T-helper 17 cell (primary cell): ENCODE measurements around the gene ALKBH2. TPM values are rescaled to one million over a fixed set of nuclear protein-coding genes. Genes with fewer than 3 reads are reported as not detected.

Experiments
- ATAC-seq: fragments of 150-1000 bp; cut with Tn5 transposase; 2 replicates; pipeline ENCODE4 v1.10.0; 2021; ENCODE audit warnings: mild to moderate bottlenecking, moderate library complexity
- DNase-seq, 3 donors: peaks; one replicate each; pipeline versions ENCODE4 v3.0.0 to v3.0.0-alpha.2; 2020 to 2021
- H3K9me3 ChIP-seq: one replicate; pipeline ENCODE4 v1.7.0; 2013; ENCODE audit warnings: low read length, mild to moderate bottlenecking; ENCODE audit not compliant: control insufficient read depth, poor library complexity, severe bottlenecking
- H3K27ac Mint-ChIP-seq: one replicate; pipeline ENCODE4 v1.8.0; 2022; ENCODE audit warnings: mild to moderate bottlenecking, moderate library complexity, mixed read lengths
- H3K27me3 Mint-ChIP-seq: one replicate; pipeline ENCODE4 v1.8.0; 2022; ENCODE audit warnings: mixed read lengths
- H3K36me3 Mint-ChIP-seq: one replicate; pipeline ENCODE4 v1.8.0; 2022; ENCODE audit warnings: low read depth, mixed read lengths
- H3K4me1 Mint-ChIP-seq: one replicate; pipeline ENCODE4 v1.8.0; 2022; ENCODE audit warnings: mild to moderate bottlenecking, mixed read lengths
- H3K4me3 Mint-ChIP-seq: one replicate; pipeline ENCODE4 v1.8.0; 2022; ENCODE audit warnings: mild to moderate bottlenecking, moderate library complexity, mixed read lengths
- total RNA-seq, 4 donors: library from RNA in 2 of 4; stranded (reverse) in 2 of 4; gene quantifications; one replicate each; pipeline ENCODE4 v1.2.3 and lab custom pipeline; 2022 to 2026

The ALKBH2 gene
- total RNA-seq (1 to 10 TPM; 6.5 to 9.4 TPM), total RNA-seq (lab: John Stamatoyannopoulos, UW) (7.8 to 19.6 reads per million in 2 donors)

DNA sequence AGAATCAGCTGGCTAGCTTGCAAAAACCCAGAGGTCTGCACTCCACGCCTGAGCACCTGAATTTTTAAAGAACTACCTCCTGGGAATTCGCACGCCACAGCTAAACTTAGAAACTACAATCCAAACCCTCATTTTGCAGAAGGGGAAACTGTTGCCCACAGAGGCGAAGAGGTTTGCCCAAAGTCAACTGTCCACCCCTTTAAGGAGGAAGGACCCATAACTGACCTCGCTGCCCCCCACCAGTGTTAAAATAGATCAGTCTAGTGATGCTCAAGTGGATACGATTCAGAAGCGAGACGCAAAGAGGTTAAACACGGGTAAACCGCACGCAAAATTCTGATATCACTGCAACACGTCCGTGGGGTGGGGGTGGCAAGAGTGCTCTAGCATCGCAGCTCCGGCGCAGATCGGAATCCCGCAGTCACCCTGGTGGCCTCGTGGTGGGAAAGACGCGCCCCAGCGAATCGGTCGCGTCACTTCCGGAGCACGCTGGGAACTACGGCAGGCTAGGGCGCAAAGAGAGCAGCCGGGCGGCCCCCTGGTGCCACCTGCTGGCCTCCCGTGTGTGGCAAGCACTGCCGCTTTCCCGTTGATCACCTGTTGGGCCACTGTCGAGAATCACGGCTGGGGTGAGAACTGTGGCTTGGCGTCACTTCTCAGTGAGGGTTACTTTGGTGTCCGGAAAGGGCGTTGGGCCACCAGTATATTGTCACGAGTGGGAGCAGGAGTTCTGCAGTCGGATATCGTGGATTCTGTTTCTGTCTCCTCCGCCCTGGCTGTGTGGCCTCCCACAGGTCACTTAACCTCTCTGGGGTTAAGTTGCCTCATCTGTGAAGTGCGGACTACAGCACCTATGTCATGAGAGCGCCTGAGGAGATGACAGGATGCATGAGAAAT is at the start of gene ALKBH2:
Gene ALKBH2, minus strand, starts transcription at position 451 of the 897 bp plus-strand sequence. CDS start 686 bp downstream, outside the sequence.
- DNase-seq: peak; percentile 92
- ATAC-seq: peak; percentile 81
- peaks cover 27% of the 10 kb centered on the region for H3K4me1 Mint-ChIP-seq
- no peaks in the 10 kb centered on the region for H3K36me3 Mint-ChIP-seq
- H3K27me3 Mint-ChIP-seq: no peaks in the 10 kb centered on the region
- H3K9me3 ChIP-seq: no peaks in the 10 kb centered on the region
- peak within 1 kb of the TSS; percentile 87 for H3K4me3 Mint-ChIP-seq
- peak within 1 kb of the TSS; percentile 92 for H3K27ac Mint-ChIP-seq

DNA sequence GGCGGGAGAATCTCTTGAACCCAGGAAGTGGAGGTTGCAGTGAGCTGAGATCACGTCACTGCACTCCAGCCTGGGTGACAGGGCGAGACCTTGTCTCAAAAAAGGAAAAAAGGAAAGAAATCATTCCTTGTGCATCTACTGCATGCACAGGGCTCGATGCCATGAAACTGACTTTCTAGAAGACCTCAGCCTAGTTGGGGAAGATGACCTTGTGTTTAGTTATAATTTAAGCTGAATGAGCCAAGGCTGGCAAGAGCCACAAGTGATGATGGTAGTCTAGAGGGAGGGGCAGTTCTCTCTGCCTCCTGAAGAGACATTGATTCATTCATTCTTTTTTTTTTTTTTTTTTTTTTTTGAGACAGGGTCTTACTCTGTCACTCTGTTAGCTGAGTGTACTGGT is 47.3 kb upstream of the ALKBH2 start:
- DNase-seq (no peak), ATAC-seq (no peak)
- H3K4me1 Mint-ChIP-seq: peaks cover 8% of the 10 kb centered on the region
- no peak overlapping the region for H3K27ac Mint-ChIP-seq
- no peak overlapping the region for H3K4me3 Mint-ChIP-seq
- peaks cover 2% of the 10 kb centered on the region for H3K36me3 Mint-ChIP-seq
- no peaks in the 10 kb centered on the region for H3K9me3 ChIP-seq
- H3K27me3 Mint-ChIP-seq: no peaks in the 10 kb centered on the region

DNA sequence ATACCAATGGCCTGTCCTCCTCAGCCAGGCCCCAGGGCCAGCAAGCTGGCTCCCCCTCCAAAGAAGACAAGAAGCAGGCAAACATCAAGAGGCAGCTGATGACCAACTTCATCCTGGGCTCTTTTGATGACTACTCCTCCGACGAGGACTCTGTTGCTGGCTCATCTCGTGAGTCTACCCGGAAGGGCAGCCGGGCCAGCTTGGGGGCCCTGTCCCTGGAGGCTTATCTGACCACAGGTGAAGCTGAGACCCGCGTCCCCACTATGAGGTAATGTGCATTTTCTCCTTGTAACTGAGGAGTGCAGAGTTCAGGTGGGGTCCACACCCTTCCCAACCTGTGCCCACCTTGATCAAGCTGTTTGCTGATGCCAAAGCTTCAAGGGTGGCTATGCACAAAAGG is 46.5 kb upstream of the ALKBH2 start:
- no peak for DNase-seq
- H3K36me3 Mint-ChIP-seq: peaks cover 2% of the 10 kb centered on the region
- H3K9me3 ChIP-seq: no peaks in the 10 kb centered on the region
- peaks cover 8% of the 10 kb centered on the region for H3K4me1 Mint-ChIP-seq
- H3K27ac Mint-ChIP-seq: no peak overlapping the region
- no peak for ATAC-seq
- no peak overlapping the region for H3K4me3 Mint-ChIP-seq
- no peaks in the 10 kb centered on the region for H3K27me3 Mint-ChIP-seq

DNA sequence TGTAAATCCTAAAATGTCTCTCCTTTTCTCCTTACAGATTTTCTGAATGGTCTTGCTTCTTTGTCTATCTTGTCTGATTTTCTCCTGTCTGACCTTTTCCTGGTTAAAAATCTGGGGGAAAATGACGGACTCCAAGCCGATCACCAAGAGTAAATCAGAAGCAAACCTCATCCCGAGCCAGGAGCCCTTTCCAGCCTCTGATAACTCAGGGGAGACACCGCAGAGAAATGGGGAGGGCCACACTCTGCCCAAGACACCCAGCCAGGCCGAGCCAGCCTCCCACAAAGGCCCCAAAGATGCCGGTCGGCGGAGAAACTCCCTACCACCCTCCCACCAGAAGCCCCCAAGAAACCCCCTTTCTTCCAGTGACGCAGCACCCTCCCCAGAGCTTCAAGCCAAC is 46.1 kb upstream of the ALKBH2 start:
- ATAC-seq (no peak), DNase-seq (no peak)
- Mint-ChIP-seq H3K27ac (no peak overlapping the region), H3K36me3 (peaks cover 2% of the 10 kb centered on the region), H3K27me3 (no peaks in the 10 kb centered on the region), H3K4me3 (no peak overlapping the region), H3K4me1 (peaks cover 8% of the 10 kb centered on the region)
- H3K9me3 ChIP-seq: no peaks in the 10 kb centered on the region

DNA sequence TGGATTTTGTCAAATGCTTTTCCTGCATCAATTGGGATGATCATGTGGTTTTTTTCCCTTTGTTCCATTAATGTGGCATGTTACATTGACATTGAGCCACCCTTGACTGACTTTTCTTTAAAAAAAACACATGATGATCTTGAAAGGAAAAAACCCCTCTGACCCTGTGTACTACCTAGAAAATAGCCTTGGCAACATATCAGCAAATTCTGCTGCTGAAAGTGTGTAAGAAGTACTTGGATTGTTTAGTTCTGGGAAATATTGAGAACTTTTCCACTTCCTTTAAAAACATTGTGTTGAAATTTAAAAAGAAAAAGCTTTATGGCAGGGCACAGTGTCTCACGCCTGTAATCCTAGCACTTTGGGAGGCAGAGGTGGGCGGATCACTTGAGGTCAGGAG is 43.8 kb upstream of the ALKBH2 start:
- peaks cover 2% of the 10 kb centered on the region for H3K4me1 Mint-ChIP-seq
- peaks cover 2% of the 10 kb centered on the region for H3K36me3 Mint-ChIP-seq
- no peaks in the 10 kb centered on the region for H3K27me3 Mint-ChIP-seq
- H3K9me3 ChIP-seq: no peaks in the 10 kb centered on the region
- ATAC-seq (no peak), DNase-seq (no peak)
- no peak overlapping the region for H3K4me3 Mint-ChIP-seq
- no peak overlapping the region for H3K27ac Mint-ChIP-seq

DNA sequence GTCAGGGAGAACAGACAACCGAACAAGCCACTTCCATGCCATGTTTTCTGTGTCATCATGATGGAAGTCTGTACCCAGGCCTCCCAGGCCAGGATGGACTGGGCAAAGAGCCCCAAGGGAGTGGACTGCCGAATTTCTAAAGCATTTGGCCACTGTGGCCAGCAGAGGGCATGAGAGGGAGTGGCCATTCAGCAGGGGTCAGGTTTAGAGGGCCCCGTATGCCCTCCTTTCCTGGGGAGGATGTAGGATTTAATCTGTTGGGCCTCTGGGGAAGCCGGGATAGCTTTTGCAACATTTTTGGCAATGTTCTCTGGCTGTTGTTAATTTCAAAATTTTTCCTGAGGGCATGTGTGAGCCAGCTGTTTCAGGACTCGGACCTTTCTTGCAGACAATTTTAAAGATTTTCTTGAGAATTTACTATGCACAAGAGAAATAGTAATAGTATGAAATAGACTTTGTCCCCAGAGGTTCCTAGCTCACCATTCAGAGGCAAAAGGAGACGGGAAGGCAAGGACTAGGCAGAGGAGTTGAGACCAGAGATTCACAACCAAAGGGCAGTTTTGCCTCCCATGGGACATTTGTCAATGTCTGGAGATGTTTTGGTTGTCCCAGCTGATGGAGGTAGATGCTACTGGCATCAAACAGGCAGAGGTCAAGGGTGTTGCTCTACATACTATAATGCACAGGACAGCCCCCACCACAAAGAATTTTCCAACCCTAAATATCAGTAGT is 41.1 kb upstream of the ALKBH2 start:
- no peak for DNase-seq
- no peaks in the 10 kb centered on the region for H3K9me3 ChIP-seq
- no peak overlapping the region for H3K27ac Mint-ChIP-seq
- H3K27me3 Mint-ChIP-seq: no peaks in the 10 kb centered on the region
- no peaks in the 10 kb centered on the region for H3K4me1 Mint-ChIP-seq
- no peak overlapping the region for H3K4me3 Mint-ChIP-seq
- H3K36me3 Mint-ChIP-seq: no peaks in the 10 kb centered on the region
- no peak for ATAC-seq

DNA sequence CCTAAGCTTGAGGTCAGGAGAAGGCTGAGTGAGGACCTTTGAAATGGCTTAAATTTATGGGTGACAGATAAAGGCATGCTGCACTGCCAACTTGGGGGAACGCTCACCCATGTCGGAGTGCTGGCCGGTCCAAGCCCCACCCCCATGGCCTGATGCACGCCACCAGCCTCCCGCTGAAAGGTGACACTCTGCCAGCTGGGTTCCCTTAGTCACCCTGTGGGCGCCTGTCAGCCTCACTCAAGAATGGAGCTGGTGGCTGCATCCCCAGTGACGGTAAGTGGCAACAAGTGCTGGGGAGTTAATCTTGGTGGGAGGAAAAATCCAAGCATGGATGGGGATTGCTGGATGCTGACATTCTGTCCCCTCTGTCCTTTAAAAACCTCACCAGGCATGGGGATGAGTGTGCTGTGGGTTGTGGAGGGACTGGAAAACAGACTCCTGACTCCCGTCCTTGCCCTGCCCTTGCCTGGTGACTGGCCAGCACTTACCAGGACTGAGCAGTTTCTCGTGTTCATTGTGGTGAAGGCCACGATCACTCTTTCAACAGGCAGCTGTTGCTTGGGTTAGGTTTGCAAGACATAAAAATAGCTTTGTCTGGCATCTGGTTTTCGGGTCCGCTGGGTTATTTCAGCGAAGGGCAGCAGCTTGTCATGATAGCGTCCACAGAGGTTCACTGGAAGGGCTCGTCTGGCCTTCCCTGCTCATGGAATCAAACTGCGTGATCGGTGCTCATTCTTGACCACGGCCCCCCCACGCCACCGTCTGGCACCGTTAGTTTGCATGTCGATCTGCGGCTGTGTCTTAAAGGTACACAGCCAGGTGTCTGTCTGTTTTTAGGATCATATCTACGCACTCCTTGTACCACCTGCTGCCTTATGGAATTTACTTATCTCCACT is 38.1 kb upstream of the ALKBH2 start:
- no peaks in the 10 kb centered on the region for H3K9me3 ChIP-seq
- Mint-ChIP-seq H3K4me1 (no peaks in the 10 kb centered on the region), H3K27me3 (no peaks in the 10 kb centered on the region), H3K36me3 (no peaks in the 10 kb centered on the region), H3K4me3 (no peak overlapping the region), H3K27ac (no peak overlapping the region)
- DNase-seq: no peak
- ATAC-seq: no peak

DNA sequence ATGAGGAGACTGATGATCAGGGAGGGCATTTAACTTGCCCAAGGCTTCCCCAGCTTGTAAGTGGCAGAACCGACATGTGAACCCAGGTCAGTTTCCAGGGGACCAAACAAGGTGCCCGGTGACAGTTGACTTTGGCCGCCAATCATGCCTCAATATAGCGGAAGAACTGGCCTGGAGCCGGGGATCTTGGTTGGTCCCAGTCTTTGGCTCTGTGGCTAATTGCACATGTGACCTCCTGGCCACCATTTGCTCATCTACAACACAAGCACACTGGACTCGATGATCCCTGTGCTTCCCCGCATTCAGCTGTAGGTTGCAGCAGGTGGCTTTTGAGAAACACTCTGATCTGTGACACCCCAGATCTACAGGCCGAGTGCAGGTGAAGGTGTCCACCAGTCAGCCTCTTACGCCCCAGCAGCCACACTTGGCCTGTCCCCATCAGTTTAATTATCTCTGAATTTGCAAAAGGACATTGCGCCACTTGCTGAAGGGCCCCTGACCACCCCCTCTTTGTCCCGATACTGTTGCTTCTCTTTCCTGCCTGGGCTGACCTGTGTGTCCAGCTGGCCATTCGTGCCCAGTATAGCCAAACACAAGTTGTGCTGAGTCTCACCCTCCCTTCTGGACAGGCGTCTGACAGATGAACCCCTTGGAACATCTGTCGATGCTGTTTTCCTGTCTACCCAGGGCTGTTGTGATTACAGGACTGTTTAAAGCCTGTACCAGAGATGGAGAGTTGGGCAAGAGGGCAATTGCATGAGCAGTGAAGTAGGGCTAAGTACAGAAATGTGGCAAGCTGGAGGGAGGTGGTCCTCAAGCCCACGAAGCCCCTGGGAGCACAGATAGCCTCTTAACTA is 37.3 kb upstream of the ALKBH2 start:
- no peaks in the 10 kb centered on the region for H3K9me3 ChIP-seq
- no peaks in the 10 kb centered on the region for H3K4me1 Mint-ChIP-seq
- H3K36me3 Mint-ChIP-seq: no peaks in the 10 kb centered on the region
- no peak overlapping the region for H3K4me3 Mint-ChIP-seq
- DNase-seq (no peak), ATAC-seq (no peak)
- no peak overlapping the region for H3K27ac Mint-ChIP-seq
- H3K27me3 Mint-ChIP-seq: no peaks in the 10 kb centered on the region

DNA sequence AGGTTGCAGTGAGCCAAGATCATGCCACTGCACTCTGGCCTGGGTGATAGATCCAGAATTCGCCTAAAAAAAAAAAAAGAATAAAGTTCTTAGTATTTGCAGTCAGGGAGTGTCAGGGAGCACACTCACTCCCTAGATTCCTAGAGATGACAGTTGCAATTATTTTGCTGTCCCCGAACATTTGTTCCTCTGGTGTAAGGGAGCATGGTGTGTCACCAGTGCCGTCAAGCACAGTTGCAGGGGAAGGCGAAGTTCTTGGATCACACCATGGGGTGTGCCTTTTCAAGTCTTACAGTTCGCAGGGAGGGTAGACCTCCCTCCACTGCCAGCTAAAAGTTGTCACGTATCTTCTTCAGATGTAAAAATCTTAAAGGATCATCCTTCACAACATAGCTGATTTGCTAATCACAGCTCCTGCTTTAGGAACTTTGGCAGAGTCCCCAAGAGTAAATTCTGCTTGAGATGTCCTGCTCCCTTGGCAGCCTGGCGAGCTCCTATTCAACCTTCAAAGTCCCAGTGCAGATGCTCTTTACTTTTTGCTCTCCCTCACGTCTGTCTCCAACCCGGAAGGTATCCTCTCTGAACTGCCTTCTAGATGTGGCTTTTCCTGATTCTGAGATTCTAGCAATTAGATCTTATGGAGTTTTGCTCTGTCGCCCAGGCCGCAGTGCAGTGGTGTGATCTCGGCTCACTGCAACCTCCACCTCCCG is 34.4 kb upstream of the ALKBH2 start:
- no peak for ATAC-seq
- H3K9me3 ChIP-seq: no peaks in the 10 kb centered on the region
- H3K4me1 Mint-ChIP-seq: peaks cover 6% of the 10 kb centered on the region
- no peak for DNase-seq
- H3K27ac Mint-ChIP-seq: no peak overlapping the region
- no peaks in the 10 kb centered on the region for H3K36me3 Mint-ChIP-seq
- no peak overlapping the region for H3K4me3 Mint-ChIP-seq
- H3K27me3 Mint-ChIP-seq: no peaks in the 10 kb centered on the region

DNA sequence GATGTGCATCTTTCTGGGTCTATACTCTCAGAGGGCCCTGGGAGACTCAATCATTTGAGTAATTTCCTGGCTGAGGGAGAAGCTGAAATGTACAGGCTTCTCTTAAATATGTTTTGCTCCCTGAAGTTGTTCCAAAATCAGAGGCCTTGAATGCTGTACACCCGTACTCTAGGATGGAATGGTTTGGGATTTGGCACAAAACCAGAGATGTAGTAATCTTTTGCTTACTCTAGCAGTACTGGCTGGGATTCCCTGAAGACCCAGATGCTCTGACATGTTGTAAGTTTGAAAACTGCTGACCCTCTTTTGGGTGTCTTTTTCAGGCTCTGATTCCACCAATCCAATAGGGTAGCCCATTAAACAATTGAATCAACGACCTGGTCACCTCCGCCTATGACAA is 33.5 kb upstream of the ALKBH2 start:
- no peaks in the 10 kb centered on the region for H3K36me3 Mint-ChIP-seq
- ATAC-seq (no peak), DNase-seq (no peak)
- H3K4me1 Mint-ChIP-seq: peaks cover 6% of the 10 kb centered on the region
- H3K4me3 Mint-ChIP-seq: no peak overlapping the region
- H3K27ac Mint-ChIP-seq: no peak overlapping the region
- no peaks in the 10 kb centered on the region for H3K9me3 ChIP-seq
- H3K27me3 Mint-ChIP-seq: no peaks in the 10 kb centered on the region

DNA sequence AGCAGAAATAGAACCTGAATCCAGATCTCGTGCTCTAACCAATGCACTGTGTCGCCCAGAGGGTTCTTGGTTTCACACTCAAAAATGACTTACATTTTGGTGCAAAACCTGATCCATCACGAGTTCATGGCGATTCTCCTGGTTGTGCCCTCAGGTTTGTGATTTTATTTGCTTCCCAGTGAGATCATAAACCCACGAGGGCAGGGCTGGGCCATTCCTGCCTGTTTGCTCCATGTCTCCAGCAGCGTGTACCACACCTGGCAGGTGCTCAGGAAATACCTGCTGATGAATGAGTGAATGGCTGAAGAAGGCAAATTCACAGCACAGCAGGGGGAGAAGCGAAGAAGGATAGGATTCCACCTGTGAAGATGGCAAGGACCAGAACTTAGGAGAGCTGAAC is 32.5 kb upstream of the ALKBH2 start:
- no peak for ATAC-seq
- Mint-ChIP-seq H3K27me3 (no peaks in the 10 kb centered on the region), H3K36me3 (no peaks in the 10 kb centered on the region), H3K4me1 (peaks cover 6% of the 10 kb centered on the region), H3K4me3 (no peak overlapping the region), H3K27ac (no peak overlapping the region)
- H3K9me3 ChIP-seq: no peaks in the 10 kb centered on the region
- DNase-seq: no peak
